ENCODE measurements around the gene ARHGAP27. TPM values are rescaled to one million over a fixed set of nuclear protein-coding genes. Genes with fewer than 3 reads are reported as not detected.

ARHGAP27 gene
- total RNA-seq, 1 experiment from 2014 or later: 12.9 TPM

DNA sequence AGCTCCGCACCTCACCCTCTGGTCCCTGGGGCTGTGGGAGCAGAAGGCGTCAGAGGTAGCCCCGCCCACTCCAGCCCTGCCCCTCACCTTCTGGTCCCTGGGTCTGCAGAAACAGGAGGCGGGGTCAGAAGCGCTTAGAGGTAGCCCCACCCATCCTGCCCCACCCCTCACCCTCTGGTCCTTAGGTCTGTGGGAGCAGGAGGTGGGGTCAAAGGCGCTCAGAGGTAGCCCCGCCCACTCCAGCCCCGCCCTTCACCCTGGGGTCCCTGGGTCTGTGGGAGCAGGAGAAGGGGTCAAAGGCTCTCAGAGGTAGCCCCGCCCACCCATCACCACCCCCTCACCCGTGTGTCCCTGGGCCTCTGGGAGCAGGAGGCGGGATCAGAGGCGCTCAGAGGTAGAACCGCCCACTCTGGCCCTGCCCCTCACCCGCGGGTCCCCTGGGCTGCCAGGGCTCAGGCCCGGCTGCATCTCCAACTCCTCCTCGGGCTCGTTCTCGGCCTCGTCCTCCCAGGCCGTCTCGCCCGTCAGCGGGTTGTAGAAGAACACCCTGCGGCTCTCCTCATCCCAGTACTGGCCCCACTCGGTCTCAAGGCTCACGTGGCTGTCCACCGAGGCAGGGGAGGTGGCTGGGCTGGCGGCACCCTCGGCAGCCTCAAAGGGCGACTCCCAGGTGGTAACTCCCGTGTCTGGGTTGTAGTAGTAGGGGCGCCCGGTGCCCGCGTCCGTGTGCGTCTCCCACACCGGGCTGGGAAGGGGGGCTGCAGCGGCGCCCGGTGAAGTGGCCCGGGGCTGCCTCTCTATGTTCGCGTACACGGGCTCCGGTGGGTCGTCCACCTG lies 27.2 kb downstream of the ARHGAP27 start (continued):
- no peak for TF ChIP-seq CREB1 (CRISPR knock-in tag; IDR thresholded peaks at IDR 0.05)
- TF ChIP-seq ZNF263 (CRISPR knock-in tag; IDR thresholded peaks at IDR 0.05; ENCODE audit: low read depth): no peak
- no peak for TF ChIP-seq ZNF232 (CRISPR knock-in tag; IDR thresholded peaks at IDR 0.05)
- TF ChIP-seq E2F1 (CRISPR knock-in tag; IDR thresholded peaks at IDR 0.05): no peak

GRCh38 chr17:45404870-45405249 lies 27.8 kb downstream of the ARHGAP27 start:
- no peak; the same call in 1 of the 2 replicates for ATAC-seq
- peak overlapping the region; percentile 68 for H3K27ac Mint-ChIP-seq
- peaks cover 3% of the 10 kb centered on the region; the same call in 1 of the 2 replicates for H3K27me3 Mint-ChIP-seq (ENCODE audit: low read depth)
- H3K36me3 Mint-ChIP-seq: peaks cover 3% of the 10 kb centered on the region; the same call in 1 of the 2 replicates
- no peak for DNase-seq (ENCODE audit: low spot score)
- peaks cover 21% of the 10 kb centered on the region for H3K4me1 Mint-ChIP-seq
- no peaks in the 10 kb centered on the region for H3K9me3 Mint-ChIP-seq
- TF ChIP-seq FOXK1 (CRISPR knock-in tag; IDR thresholded peaks at IDR 0.05) (no peak), ZNF423 (CRISPR knock-in tag; IDR thresholded peaks at IDR 0.05) (no peak)
- TF ChIP-seq, protein P1, sequence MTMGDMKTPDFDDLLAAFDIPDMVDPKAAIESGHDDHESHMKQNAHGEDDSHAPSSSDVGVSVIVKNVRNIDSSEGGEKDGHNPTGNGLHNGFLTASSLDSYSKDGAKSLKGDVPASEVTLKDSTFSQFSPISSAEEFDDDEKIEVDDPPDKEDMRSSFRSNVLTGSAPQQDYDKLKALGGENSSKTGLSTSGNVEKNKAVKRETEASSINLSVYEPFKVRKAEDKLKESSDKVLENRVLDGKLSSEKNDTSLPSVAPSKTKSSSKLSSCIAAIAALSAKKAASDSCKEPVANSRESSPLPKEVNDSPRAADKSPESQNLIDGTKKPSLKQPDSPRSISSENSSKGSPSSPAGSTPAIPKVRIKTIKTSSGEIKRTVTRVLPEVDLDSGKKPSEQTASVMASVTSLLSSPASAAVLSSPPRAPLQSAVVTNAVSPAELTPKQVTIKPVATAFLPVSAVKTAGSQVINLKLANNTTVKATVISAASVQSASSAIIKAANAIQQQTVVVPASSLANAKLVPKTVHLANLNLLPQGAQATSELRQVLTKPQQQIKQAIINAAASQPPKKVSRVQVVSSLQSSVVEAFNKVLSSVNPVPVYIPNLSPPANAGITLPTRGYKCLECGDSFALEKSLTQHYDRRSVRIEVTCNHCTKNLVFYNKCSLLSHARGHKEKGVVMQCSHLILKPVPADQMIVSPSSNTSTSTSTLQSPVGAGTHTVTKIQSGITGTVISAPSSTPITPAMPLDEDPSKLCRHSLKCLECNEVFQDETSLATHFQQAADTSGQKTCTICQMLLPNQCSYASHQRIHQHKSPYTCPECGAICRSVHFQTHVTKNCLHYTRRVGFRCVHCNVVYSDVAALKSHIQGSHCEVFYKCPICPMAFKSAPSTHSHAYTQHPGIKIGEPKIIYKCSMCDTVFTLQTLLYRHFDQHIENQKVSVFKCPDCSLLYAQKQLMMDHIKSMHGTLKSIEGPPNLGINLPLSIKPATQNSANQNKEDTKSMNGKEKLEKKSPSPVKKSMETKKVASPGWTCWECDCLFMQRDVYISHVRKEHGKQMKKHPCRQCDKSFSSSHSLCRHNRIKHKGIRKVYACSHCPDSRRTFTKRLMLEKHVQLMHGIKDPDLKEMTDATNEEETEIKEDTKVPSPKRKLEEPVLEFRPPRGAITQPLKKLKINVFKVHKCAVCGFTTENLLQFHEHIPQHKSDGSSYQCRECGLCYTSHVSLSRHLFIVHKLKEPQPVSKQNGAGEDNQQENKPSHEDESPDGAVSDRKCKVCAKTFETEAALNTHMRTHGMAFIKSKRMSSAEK (CRISPR knock-in tag; IDR thresholded peaks at IDR 0.05; ENCODE audit: borderline replicate concordance): no peak
- TF ChIP-seq, protein P2, sequence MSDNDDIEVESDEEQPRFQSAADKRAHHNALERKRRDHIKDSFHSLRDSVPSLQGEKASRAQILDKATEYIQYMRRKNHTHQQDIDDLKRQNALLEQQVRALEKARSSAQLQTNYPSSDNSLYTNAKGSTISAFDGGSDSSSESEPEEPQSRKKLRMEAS (CRISPR knock-in tag; IDR thresholded peaks at IDR 0.05): 0 out of 2 replicates have a peak, but pooled peaks have one; percentile 15
- peak overlapping the region; percentile 50 for H3K4me3 Mint-ChIP-seq
- ChIA-PET CTCF (interaction anchor here (0.7 to 2.8 kb wide), 12 partner anchors 9 to 269 kb away, joined by 3 to 38 read pairs (median 4); partner anchors contain the start of genes ACBD4 and MAP3K14), POLR2A (interaction anchor here (2.1 kb wide), 1 partner anchor 21 kb away, joined by 6 read pairs; no protein-coding TSS in a partner anchor)

DNA sequence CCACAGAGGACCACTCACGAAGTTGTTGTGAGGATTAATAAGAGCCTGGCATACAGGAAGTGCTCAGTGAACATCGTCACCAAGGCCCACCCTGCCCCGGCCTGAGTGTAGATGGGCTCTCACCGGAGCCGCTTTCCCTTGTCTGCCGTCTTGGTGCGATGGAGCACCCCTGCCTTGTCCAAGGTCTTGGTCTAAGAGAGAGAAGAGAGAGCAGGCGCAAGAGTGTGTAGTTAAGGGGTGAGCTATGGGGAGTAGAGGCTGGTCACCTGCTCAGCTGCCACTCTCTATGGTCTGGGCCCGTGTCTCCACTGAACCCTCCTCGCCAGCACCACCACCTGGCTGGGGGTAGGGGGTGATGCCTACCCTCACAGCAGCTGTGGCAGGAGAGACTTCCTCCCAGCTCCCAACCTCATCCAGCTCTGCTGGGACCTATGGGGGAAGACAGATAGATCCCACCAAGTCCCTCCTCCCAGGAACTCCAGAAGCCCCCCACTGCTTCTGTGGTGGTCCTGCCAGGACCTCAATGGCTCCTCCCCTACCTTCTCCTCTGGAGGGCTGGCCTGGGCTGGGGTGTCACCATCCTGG lies 28.7 kb downstream of the ARHGAP27 start:
- no peak overlapping the region for H3K4me3 Mint-ChIP-seq
- H3K36me3 Mint-ChIP-seq: peaks cover 3% of the 10 kb centered on the region; the same call in 1 of the 2 replicates
- H3K27me3 Mint-ChIP-seq (ENCODE audit: low read depth): peaks cover 3% of the 10 kb centered on the region; the same call in 1 of the 2 replicates
- H3K9me3 Mint-ChIP-seq: no peaks in the 10 kb centered on the region
- TF ChIP-seq, protein P3, sequence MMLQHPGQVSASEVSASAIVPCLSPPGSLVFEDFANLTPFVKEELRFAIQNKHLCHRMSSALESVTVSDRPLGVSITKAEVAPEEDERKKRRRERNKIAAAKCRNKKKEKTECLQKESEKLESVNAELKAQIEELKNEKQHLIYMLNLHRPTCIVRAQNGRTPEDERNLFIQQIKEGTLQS (CRISPR knock-in tag; conservative IDR thresholded peaks at IDR 0.05): no peak
- TF ChIP-seq TEAD4 (CRISPR knock-in tag; IDR thresholded peaks at IDR 0.05) (no peak), OVOL2 (CRISPR knock-in tag; IDR thresholded peaks at IDR 0.05; ENCODE audit: borderline replicate concordance) (no peak), ZNF317 (CRISPR knock-in tag; IDR thresholded peaks at IDR 0.05; ENCODE audit: borderline replicate concordance, low read depth) (no peak), PRRX2 (CRISPR knock-in tag; IDR thresholded peaks at IDR 0.05) (no peak), SP1 (CRISPR knock-in tag; conservative IDR thresholded peaks at IDR 0.05) (no peak), GABPB1 (CRISPR knock-in tag; IDR thresholded peaks at IDR 0.05) (no peak), RELA (CRISPR knock-in tag; IDR thresholded peaks at IDR 0.05; ENCODE audit: borderline replicate concordance) (no peak), ZNF671 (CRISPR knock-in tag; IDR thresholded peaks at IDR 0.05) (no peak), TEAD1 (CRISPR knock-in tag; IDR thresholded peaks at IDR 0.05) (no peak), ZNF219 (CRISPR knock-in tag; IDR thresholded peaks at IDR 0.05; ENCODE audit: borderline replicate concordance) (no peak), ZNF263 (CRISPR knock-in tag; IDR thresholded peaks at IDR 0.05; ENCODE audit: low read depth) (no peak), ETV6 (CRISPR knock-in tag; IDR thresholded peaks at IDR 0.05) (no peak), FOXK1 (CRISPR knock-in tag; IDR thresholded peaks at IDR 0.05) (no peak), KAT7 (CRISPR knock-in tag; IDR thresholded peaks at IDR 0.05; ENCODE audit: borderline replicate concordance) (no peak), NR2C2 (CRISPR knock-in tag; IDR thresholded peaks at IDR 0.05) (no peak), JAZF1 (CRISPR knock-in tag; IDR thresholded peaks at IDR 0.05) (no peak)
- peaks cover 17% of the 10 kb centered on the region for H3K4me1 Mint-ChIP-seq
- POLR2A ChIA-PET: interaction anchor here (2.1 kb wide), 1 partner anchor 21 kb away, joined by 6 read pairs; no protein-coding TSS in a partner anchor
- no peak overlapping the region for H3K27ac Mint-ChIP-seq
- CTCF ChIA-PET: interaction anchor here (0.7 to 2.8 kb wide), 5 partner anchors 9 to 173 kb away, joined by 3 to 38 read pairs (median 4); no protein-coding TSS in a partner anchor
- ATAC-seq: no peak
- no peak for DNase-seq (ENCODE audit: low spot score)

Data from WTC11 (cell line).